BLaER1 treated with 17β-estradiol and CSF1 and Interleukin-3, amounts not matched to agents 10 nM and 100 nM (cell line): Measurements from ENCODE around the gene UBAP1.

Source experiments
- H3K27ac ChIP-seq, 11 experiments: shearing (Covaris generic); formaldehyde crosslinking; 2 replicates each; pipeline ENCODE4 v1.8.1; 2022
- H3K27me3 ChIP-seq, 11 experiments: shearing (Covaris generic); formaldehyde crosslinking; 2 replicates each; pipeline ENCODE4 v1.8.1; 2022
- H3K36me3 ChIP-seq, 11 experiments: shearing (Covaris generic); formaldehyde crosslinking; 2 replicates each; pipeline ENCODE4 v1.8.1; 2022
- H3K4me1 ChIP-seq, 10 experiments: shearing (Covaris generic); formaldehyde crosslinking; 2 replicates each; pipeline ENCODE4 v1.8.1; 2022
- H3K4me2 ChIP-seq, 11 experiments: shearing (Covaris generic); formaldehyde crosslinking; 2 replicates each; pipeline ENCODE4 v1.8.1; 2022
- H3K4me3 ChIP-seq, 10 experiments: shearing (Covaris generic); formaldehyde crosslinking; 2 replicates each; pipeline ENCODE4 v1.8.1; 2022
- H3K9ac ChIP-seq, 11 experiments: shearing (Covaris generic); formaldehyde crosslinking; 2 replicates each; pipeline ENCODE4 v1.8.1; 2022
- H3K9me3 ChIP-seq, 11 experiments: shearing (Covaris generic); formaldehyde crosslinking; replicated peaks in 1 of 11; 2 replicates each; pipeline ENCODE4 v1.8.1; 2022
- H4K20me1 ChIP-seq, 11 experiments: shearing (Covaris generic); formaldehyde crosslinking; 2 replicates each; pipeline ENCODE4 v1.8.1; 2022
- Cebpa-rat ChIP-seq, 11 experiments: shearing (Covaris generic); IDR thresholded peaks; 2 replicates each; pipeline ENCODE4 v1.8.1; 2022

Gene UBAP1

GRCh38 chr9:34252016-34252415, 73.2 kb downstream of the UBAP1 start:
- H3K36me3 ChIP-seq = peaks cover 71 to 87% (median 82%) of the 10 kb centered on the region in 11 experiments
- H3K27ac ChIP-seq = no peak overlapping the region
- H3K4me3 ChIP-seq = no peak overlapping the region
- peaks cover 26 to 100% (median 77%) of the 10 kb centered on the region in 11 experiments for H4K20me1 ChIP-seq
- no peak overlapping the region for H3K9ac ChIP-seq
- H3K27me3 ChIP-seq = no peaks in the 10 kb centered on the region
- H3K4me1 ChIP-seq = peaks cover 20 to 47% (median 38%) of the 10 kb centered on the region in 10 experiments
- no peak for TF ChIP-seq Cebpa-rat (IDR thresholded peaks at IDR 0.05)
- H3K4me2 ChIP-seq = no peak overlapping the region
- H3K9me3 ChIP-seq = no peaks in the 10 kb centered on the region

- Histone ChIP-seq H3K4me1 (peaks cover 26 to 55% (median 46%) of the 10 kb centered on the region in 10 experiments), H3K27ac (peak overlapping the region in 4 of 11 experiments; percentile 1 to 35 (median 18); a peak in 6 of 22 replicates), H3K4me3 (no peak overlapping the region), H3K9me3 (no peaks in the 10 kb centered on the region), H3K27me3 (no peaks in the 10 kb centered on the region), H3K4me2 (peak overlapping the region in 1 of 11 experiments; percentile 1; a peak in 2 of 22 replicates), H3K36me3 (peaks cover 63 to 79% (median 76%) of the 10 kb centered on the region in 11 experiments), H4K20me1 (peaks cover 19 to 99% (median 69%) of the 10 kb centered on the region in 11 experiments), H3K9ac (peak overlapping the region in 1 of 11 experiments; percentile 2; a peak in 1 of 22 replicates)
- TF ChIP-seq Cebpa-rat (IDR thresholded peaks at IDR 0.05) = no peak
Measured at GRCh38 chr9:34252670-34253459, 74.0 kb downstream of the UBAP1 start.

- peak overlapping the region in 2 of 11 experiments; percentile 2 to 19; a peak in 1 of 22 replicates for H3K9ac ChIP-seq
- no peak overlapping the region for H3K4me3 ChIP-seq
- H4K20me1 ChIP-seq = peaks cover 16 to 97% (median 63%) of the 10 kb centered on the region in 11 experiments
- no peaks in the 10 kb centered on the region for H3K9me3 ChIP-seq
- peaks cover 26 to 61% (median 51%) of the 10 kb centered on the region in 10 experiments for H3K4me1 ChIP-seq
- H3K36me3 ChIP-seq = peaks cover 57 to 79% (median 72%) of the 10 kb centered on the region in 11 experiments
- no peak for TF ChIP-seq Cebpa-rat (IDR thresholded peaks at IDR 0.05)
- no peaks in the 10 kb centered on the region for H3K27me3 ChIP-seq
- H3K4me2 ChIP-seq = peak overlapping the region in 1 of 11 experiments; percentile 1; a peak in 1 of 22 replicates
- peak overlapping the region in 4 of 11 experiments; percentile 1 to 35 (median 18); a peak in 6 of 22 replicates for H3K27ac ChIP-seq
Measured at GRCh38 chr9:34253460-34253837, 74.6 kb downstream of the UBAP1 start.

GRCh38 chr9:34254141-34254913, 75.5 kb downstream of the UBAP1 start:
- Histone ChIP-seq H3K9me3 (no peaks in the 10 kb centered on the region), H4K20me1 (peaks cover 10 to 94% (median 54%) of the 10 kb centered on the region in 11 experiments), H3K9ac (peak overlapping the region in 6 of 11 experiments; percentile 1 to 73 (median 10); a peak in 5 of 22 replicates), H3K27me3 (no peaks in the 10 kb centered on the region), H3K4me3 (no peak overlapping the region), H3K27ac (peak overlapping the region in 1 of 11 experiments; percentile 35; a peak in 2 of 22 replicates), H3K36me3 (peaks cover 52 to 79% (median 69%) of the 10 kb centered on the region in 11 experiments), H3K4me1 (peaks cover 26 to 70% (median 58%) of the 10 kb centered on the region in 10 experiments), H3K4me2 (peak overlapping the region in 4 of 11 experiments; percentile 88 to 99 (median 92); a peak in 3 of 22 replicates)
- TF ChIP-seq Cebpa-rat (IDR thresholded peaks at IDR 0.05) = no peak

GRCh38 chr9:34254966-34255825, 76.4 kb downstream of the UBAP1 start:
- Histone ChIP-seq H3K4me3 (no peak overlapping the region), H3K9me3 (no peaks in the 10 kb centered on the region), H3K27ac (peak overlapping the region in 5 of 11 experiments; percentile 55 to 74 (median 67); a peak in 8 of 22 replicates), H3K36me3 (peaks cover 43 to 78% (median 66%) of the 10 kb centered on the region in 11 experiments), H4K20me1 (peaks cover 3 to 86% (median 45%) of the 10 kb centered on the region in 11 experiments; a peak in 20 of 22 replicates), H3K27me3 (no peaks in the 10 kb centered on the region), H3K9ac (peak overlapping the region; percentile 1 to 73 (median 30); a peak in 10 of 22 replicates), H3K4me1 (peaks cover 26 to 78% (median 65%) of the 10 kb centered on the region in 10 experiments), H3K4me2 (peak overlapping the region; percentile 49 to 99 (median 82); a peak in 19 of 22 replicates)
- no peak for TF ChIP-seq Cebpa-rat (IDR thresholded peaks at IDR 0.05)

GRCh38 chr9:34256104-34256503, 77.3 kb downstream of the UBAP1 start:
- peaks cover 26 to 85% (median 73%) of the 10 kb centered on the region in 10 experiments for H3K4me1 ChIP-seq
- no peaks in the 10 kb centered on the region for H3K9me3 ChIP-seq
- H3K27me3 ChIP-seq = no peaks in the 10 kb centered on the region
- peak overlapping the region in 3 of 10 experiments; percentile 32 to 55 (median 40); a peak in 5 of 20 replicates for H3K4me3 ChIP-seq
- peaks cover 3 to 77% (median 36%) of the 10 kb centered on the region in 11 experiments; a peak in 17 of 22 replicates for H4K20me1 ChIP-seq
- H3K9ac ChIP-seq = peak overlapping the region in 8 of 11 experiments; percentile 14 to 73 (median 52); a peak in 11 of 22 replicates
- peak overlapping the region in 8 of 11 experiments; percentile 42 to 74 (median 55); a peak in 16 of 22 replicates for H3K27ac ChIP-seq
- H3K4me2 ChIP-seq = peak overlapping the region; percentile 49 to 99 (median 82)
- no peak for TF ChIP-seq Cebpa-rat (IDR thresholded peaks at IDR 0.05)
- H3K36me3 ChIP-seq = peaks cover 34 to 69% (median 57%) of the 10 kb centered on the region in 11 experiments

GRCh38 chr9:34256987-34257585, 78.2 kb downstream of the UBAP1 start:
- Histone ChIP-seq H4K20me1 (peaks cover 3 to 67% (median 34%) of the 10 kb centered on the region in 11 experiments; a peak in 17 of 22 replicates), H3K4me2 (peak overlapping the region; percentile 49 to 99 (median 82)), H3K4me1 (peaks cover 26 to 87% (median 74%) of the 10 kb centered on the region in 10 experiments), H3K36me3 (peaks cover 25 to 63% (median 47%) of the 10 kb centered on the region in 11 experiments), H3K9me3 (no peaks in the 10 kb centered on the region), H3K9ac (peak overlapping the region in 8 of 11 experiments; percentile 33 to 73 (median 52); a peak in 14 of 22 replicates), H3K27me3 (no peaks in the 10 kb centered on the region), H3K4me3 (peak overlapping the region in 4 of 10 experiments; percentile 13 to 55 (median 36); a peak in 5 of 20 replicates), H3K27ac (peak overlapping the region in 9 of 11 experiments; percentile 2 to 74 (median 55); a peak in 18 of 22 replicates)
- TF ChIP-seq Cebpa-rat (IDR thresholded peaks at IDR 0.05) = no peak
